Measurements from ENCODE around the gene CLTCL1.

Gene CLTCL1

DNA sequence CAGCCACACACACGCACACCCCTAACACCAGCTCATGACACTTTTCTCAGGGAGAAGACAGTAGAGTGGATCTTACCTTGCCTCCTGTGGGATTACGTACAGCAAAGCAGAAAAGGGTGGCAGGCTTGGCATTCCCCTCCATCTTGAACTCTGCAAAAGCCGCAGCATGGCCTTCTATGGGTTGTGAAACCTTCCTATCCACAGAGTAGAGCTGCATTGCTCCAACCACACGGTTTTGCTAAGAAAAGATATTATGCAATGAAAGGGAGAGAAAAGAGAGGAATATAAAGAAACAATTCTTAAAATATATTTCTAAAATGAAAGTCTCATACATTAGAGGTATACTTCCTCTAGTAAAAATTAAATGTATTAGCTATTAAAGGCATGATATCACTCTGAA, 48.8 kb downstream of the CLTCL1 start:
- TF ChIP-seq, protein P1, sequence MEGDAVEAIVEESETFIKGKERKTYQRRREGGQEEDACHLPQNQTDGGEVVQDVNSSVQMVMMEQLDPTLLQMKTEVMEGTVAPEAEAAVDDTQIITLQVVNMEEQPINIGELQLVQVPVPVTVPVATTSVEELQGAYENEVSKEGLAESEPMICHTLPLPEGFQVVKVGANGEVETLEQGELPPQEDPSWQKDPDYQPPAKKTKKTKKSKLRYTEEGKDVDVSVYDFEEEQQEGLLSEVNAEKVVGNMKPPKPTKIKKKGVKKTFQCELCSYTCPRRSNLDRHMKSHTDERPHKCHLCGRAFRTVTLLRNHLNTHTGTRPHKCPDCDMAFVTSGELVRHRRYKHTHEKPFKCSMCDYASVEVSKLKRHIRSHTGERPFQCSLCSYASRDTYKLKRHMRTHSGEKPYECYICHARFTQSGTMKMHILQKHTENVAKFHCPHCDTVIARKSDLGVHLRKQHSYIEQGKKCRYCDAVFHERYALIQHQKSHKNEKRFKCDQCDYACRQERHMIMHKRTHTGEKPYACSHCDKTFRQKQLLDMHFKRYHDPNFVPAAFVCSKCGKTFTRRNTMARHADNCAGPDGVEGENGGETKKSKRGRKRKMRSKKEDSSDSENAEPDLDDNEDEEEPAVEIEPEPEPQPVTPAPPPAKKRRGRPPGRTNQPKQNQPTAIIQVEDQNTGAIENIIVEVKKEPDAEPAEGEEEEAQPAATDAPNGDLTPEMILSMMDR (IDR thresholded peaks at IDR 0.05), result no peak

DNA sequence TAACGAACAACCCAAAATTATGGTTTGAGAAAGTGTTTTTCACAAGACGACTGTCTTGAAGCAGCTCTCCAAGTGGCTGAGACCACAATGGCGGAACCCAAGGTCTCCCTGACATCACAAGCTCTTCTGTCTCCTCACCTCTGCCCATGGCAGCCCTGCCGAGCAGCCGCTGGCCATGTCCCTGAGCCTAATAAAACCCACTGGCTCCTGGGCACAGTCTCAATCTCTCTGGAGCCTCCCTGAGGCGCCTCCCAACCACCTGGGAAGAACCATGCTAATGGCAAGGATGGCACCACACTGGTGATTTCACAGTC, 50.0 kb downstream of the CLTCL1 start:
- TF ChIP-seq, protein P1 (IDR thresholded peaks at IDR 0.05), result no peak

DNA sequence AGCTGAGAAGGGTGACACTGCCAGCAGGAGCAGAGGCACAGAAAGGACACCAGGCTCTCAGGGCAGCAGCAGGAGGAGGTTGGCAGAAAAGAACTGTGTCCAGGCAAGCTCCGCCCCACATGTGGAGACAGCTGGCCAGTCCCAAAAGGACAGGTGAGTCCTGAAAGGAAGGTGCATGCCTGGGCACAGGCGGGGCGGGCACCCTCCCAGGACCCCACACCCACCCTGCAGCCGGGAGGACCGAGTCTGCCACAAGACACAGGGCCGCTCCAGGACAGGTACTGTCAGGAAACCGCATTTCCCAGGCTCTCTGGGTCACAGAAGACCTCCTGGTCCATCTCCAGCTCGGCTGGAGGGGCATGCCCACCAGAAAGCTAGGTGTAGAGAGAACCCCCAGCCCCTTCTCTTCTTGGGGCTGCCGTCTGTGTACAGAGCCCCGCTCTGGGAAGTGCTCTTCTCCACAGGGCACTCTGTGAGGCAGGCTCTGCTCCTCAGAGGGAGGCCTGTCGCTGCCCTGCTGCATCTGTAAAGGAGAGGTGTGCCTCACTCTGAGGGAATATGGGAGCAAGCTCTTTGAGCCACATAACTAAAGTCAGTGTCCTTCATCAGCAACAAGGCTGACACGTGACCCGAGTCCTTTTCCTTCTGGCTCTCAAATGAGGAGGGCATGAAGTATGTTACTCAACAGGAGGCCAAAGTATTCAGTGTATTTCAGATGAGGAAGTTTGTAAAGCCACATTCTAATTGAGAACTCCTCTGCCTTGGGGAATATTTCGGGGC, 50.5 kb downstream of the CLTCL1 start:
- TF ChIP-seq, protein P1 (IDR thresholded peaks at IDR 0.05), result no peak

DNA sequence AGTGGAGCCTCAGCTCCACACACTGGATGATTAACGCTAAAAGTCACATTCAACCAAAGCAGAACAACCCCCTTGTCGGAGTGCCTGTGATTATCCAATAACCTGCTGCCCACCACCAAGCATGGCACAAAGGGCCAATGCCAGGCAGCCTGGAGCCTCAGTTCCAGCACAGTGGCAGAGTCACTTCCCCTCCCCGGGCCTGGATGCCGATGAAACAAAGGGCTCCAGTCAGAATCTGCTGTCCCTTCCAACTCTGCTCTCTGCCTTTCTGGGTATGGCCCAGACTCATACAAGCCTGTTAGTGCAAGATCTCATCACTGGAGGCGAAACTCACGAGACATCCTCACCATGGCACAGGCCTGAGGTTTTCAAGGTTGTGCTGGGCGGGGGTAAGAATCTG, 52.1 kb downstream of the CLTCL1 start:
- TF ChIP-seq, protein P1 (IDR thresholded peaks at IDR 0.05), result no peak

DNA sequence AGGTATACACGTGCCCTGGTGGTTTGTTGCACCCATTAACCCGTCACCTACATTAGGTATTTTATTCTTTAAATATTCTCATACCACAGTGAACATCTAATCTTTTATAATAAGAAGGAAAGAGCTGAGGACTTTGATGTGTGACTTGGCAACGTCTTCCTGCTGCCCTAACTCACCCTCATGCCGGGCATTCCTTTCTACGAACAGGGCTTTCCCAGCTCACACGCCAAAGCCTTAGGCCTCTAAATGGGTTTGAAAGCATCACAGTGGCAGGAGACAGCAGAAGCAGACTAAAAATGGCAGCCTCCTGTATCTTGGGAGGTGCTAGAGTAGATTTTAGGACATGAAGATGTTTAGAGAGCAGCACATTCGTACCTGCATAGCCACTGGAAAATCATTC, 52.6 kb downstream of the CLTCL1 start:
- TF ChIP-seq, protein P1 (IDR thresholded peaks at IDR 0.05), result no peak

DNA sequence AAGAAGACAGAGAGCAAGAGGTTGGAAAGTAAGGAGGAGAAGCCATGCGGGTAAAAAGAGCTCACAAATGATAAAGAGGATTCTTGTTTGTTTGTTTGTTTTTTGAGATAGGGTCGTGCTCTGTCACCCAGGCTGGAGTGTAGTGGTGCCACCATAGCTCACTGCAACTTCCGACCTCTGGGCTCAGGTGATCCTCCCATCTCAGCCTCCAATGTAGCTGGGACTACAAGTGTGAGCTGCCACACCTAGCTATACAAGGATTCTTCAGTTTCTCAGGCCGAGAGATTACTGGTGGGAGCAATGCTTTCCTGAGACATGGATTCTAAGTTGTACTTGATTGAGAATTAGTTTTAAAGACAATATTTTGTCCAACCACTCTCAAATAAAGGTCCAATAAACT, 55.6 kb downstream of the CLTCL1 start:
- TF ChIP-seq, protein P1 (IDR thresholded peaks at IDR 0.05), result no peak

DNA sequence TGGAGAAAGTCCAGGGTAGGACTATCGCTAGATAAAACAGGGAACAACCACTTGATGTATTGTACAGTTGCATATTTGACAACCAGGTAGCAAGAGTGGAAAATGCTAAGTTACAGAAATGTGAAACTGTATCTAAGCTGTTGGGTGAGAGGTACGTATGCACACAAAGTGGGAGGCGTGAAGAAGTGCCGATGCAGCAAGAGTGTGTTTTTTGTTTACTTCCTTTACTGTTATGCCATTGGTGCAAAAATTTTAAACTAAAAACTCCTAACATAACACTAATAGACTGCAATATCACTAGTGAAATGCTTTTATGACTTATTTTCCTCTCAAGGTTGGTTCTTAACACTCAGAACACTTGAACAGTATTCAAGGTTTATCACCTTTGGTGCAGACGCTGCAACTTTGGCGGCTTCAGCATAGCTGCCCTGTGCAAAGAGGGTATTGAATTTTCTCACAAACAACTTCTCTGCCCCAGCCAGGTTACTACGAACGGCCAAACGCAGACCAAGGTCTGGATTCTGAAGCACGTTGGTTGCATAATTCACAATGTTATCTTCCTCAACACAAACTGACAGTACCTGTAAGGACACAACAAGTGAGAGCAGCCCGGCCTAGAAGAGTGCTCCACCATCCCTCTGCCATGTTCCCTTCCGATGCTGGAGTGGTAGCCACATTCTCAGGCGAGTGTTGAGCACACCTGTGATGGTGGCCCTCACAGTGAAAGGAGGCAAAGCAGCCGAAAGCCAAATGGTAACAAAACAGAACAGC, 57.2 kb downstream of the CLTCL1 start:
- TF ChIP-seq, protein P1 (IDR thresholded peaks at IDR 0.05), result no peak

All from LNCAP (cell line).